D721Med (cell line): ENCODE data around the gene GDPD4.
A peak's percentile ranks its signal among the peaks of the same experiment; 100 is the strongest.

Source experiments
- DNase-seq: peaks from one replicate; pipeline ENCODE4 v3.0.0; 2011; ENCODE audit warnings: low spot score; ENCODE audit not compliant: insufficient read length
- FAIRE-seq: peaks from 2 replicates; lab custom pipeline; 2011; peaks lifted over from hg19 to GRCh38; lab: Jason Lieb, UNC
- CTCF ChIP-seq: IDR thresholded peaks from 2 replicates; pipeline ENCODE4 v1.5.1; 2012; ENCODE audit warnings: mild to moderate bottlenecking, control low read depth; ENCODE audit not compliant: insufficient read depth; ENCODE audit errors: missing control alignments

The GDPD4 gene

GRCh38 chr11:77189588-77190210 lies 111.8 kb downstream of the GDPD4 start:
- FAIRE-seq, result no peak

GRCh38 chr11:77188633-77189491 lies 112.6 kb downstream of the GDPD4 start:
- FAIRE-seq, result no peak
- TF ChIP-seq CTCF, result no peak

More at GRCh38 chr11:77189588-77190210, 111.8 kb downstream of the GDPD4 start:
- DNase-seq, result no peak
- no peak for TF ChIP-seq CTCF

GRCh38 chr11:77187776-77188632 lies 113.5 kb downstream of the GDPD4 start:
- peak; percentile 97 for TF ChIP-seq CTCF
- FAIRE-seq, result no peak

More at GRCh38 chr11:77188633-77189491, 112.6 kb downstream of the GDPD4 start:
- DNase-seq, result no peak

GRCh38 chr11:77187111-77187750 lies 114.3 kb downstream of the GDPD4 start:
- FAIRE-seq (no peak), DNase-seq (no peak)
- TF ChIP-seq CTCF, result no peak

More at GRCh38 chr11:77187776-77188632, 113.5 kb downstream of the GDPD4 start:
- DNase-seq, result peak; percentile 98

- FAIRE-seq, result no peak
- TF ChIP-seq CTCF, result no peak
- no peak for DNase-seq
These were observed 115.2 kb downstream of the GDPD4 start for GRCh38 chr11:77186302-77186701.

- TF ChIP-seq CTCF, result no peak
- FAIRE-seq, result no peak
- DNase-seq, result no peak
These were observed 117.2 kb downstream of the GDPD4 start for GRCh38 chr11:77184136-77184860.
